Activated B cell treated with CpG ODN at 0.5 μM for 24 hours (primary cell): ENCODE measurements around the gene MRPL36. TPM values are rescaled to one million over a fixed set of nuclear protein-coding genes. Genes with fewer than 3 reads are reported as not detected.

Source experiments
- ATAC-seq: fragments of 200-7000 bp; cut with Tn5 transposase; one replicate; pipeline ENCODE4 v1.10.0; 2021; ENCODE audit warnings: low read depth, mild to moderate bottlenecking, moderate library complexity
- CTCF ChIA-PET: fragments of 350-600 bp; sonication (Branson Sonifier 250); formaldehyde crosslinking; loops from one replicate; lab custom pipeline; 2021; ENCODE audit warnings: antibody characterized with exemption; lab: Charles Lee
- POLR2A ChIA-PET: fragments of 350-600 bp; sonication (Branson Sonifier 250); formaldehyde crosslinking; loops from one replicate; lab custom pipeline; 2021; ENCODE audit warnings: antibody characterized with exemption; lab: Charles Lee
- DNase-seq: peaks from one replicate; pipeline ENCODE4 v3.0.0; 2022
- H3K27ac Mint-ChIP-seq: one replicate; pipeline ENCODE4 v1.8.0; 2020; ENCODE audit warnings: mixed read lengths
- H3K27me3 Mint-ChIP-seq: one replicate; pipeline ENCODE4 v1.8.0; 2021; ENCODE audit warnings: mixed read lengths
- H3K36me3 Mint-ChIP-seq: one replicate; pipeline ENCODE4 v1.8.0; 2021; ENCODE audit warnings: low read depth, mixed read lengths
- H3K4me1 Mint-ChIP-seq: one replicate; pipeline ENCODE4 v1.8.0; 2021; ENCODE audit warnings: mixed read lengths
- H3K4me3 Mint-ChIP-seq: one replicate; pipeline ENCODE4 v1.8.0; 2020; ENCODE audit warnings: mild to moderate bottlenecking, mixed read lengths
- H3K9me3 Mint-ChIP-seq: one replicate; pipeline ENCODE4 v1.8.0; 2020; ENCODE audit warnings: mixed read lengths
- CTCF ChIP-seq: fragments of 200-600 bp; IDR thresholded peaks from one replicate; pipeline ENCODE4 v1.8.0; 2022; ENCODE audit warnings: antibody characterized with exemption, mild to moderate bottlenecking
- intact Hi-C: fragments of 100-400 bp; cut with micrococcal nuclease; formaldehyde crosslinking; loops from one replicate; pipeline ENCODE4 v1.15.1; 2024
- total RNA-seq: library from RNA; stranded (reverse); gene quantifications from 2 replicates; pipeline ENCODE4 v1.2.3, GENCODE V29; 2022

The MRPL36 gene
- total RNA-seq, 1 donor from 2014 or later, result 28.7 TPM

DNA sequence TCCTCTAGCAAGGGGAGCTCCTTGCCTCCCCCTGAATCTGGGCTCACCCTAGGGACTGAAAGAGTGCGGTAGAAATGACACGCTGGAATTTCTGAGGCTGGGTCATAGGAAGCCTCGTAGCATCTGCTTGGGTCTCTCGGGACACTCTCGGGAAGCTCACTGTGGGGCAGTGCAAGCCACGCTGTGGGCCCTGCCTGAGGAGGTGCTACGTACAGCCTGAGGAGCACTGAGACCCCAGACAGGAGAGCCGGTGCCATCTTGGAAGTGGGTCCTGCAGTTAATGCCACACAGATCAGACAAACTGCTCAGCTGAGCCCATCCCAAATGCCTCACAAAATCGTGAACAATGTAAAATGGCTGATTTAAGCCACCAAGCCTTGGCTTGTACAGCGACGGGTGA lies 1.8 kb downstream of the MRPL36 start:
- POLR2A ChIA-PET, result no interaction called here
- H3K27ac Mint-ChIP-seq, result no peak overlapping the region
- no peaks in the 10 kb centered on the region for H3K27me3 Mint-ChIP-seq
- peaks cover 40% of the 10 kb centered on the region for H3K36me3 Mint-ChIP-seq
- CTCF ChIA-PET, result no interaction called here
- no peaks in the 10 kb centered on the region for H3K9me3 Mint-ChIP-seq
- no peak overlapping the region for H3K4me3 Mint-ChIP-seq
- H3K4me1 Mint-ChIP-seq, result peaks cover 51% of the 10 kb centered on the region
- TF ChIP-seq CTCF, result no peak
- ATAC-seq (no peak), DNase-seq (no peak)
- intact Hi-C loops, result loop anchor here (5.0 kb wide), 1 partner anchor 146 kb away; no protein-coding TSS in a partner anchor

- no peak overlapping the region for H3K4me3 Mint-ChIP-seq
- CTCF ChIA-PET, result no interaction called here
- H3K36me3 Mint-ChIP-seq, result peaks cover 38% of the 10 kb centered on the region
- no peak for TF ChIP-seq CTCF
- no peak for DNase-seq
- no peaks in the 10 kb centered on the region for H3K9me3 Mint-ChIP-seq
- H3K4me1 Mint-ChIP-seq, result peaks cover 51% of the 10 kb centered on the region
- POLR2A ChIA-PET, result no interaction called here
- H3K27ac Mint-ChIP-seq, result no peak overlapping the region
- H3K27me3 Mint-ChIP-seq, result no peaks in the 10 kb centered on the region
- ATAC-seq, result no peak
- intact Hi-C loops, result loop anchor here (5.0 kb wide), 1 partner anchor 145 kb away; no protein-coding TSS in a partner anchor
Measured at GRCh38 chr5:1797103-1797800, 2.4 kb downstream of the MRPL36 start.

DNA sequence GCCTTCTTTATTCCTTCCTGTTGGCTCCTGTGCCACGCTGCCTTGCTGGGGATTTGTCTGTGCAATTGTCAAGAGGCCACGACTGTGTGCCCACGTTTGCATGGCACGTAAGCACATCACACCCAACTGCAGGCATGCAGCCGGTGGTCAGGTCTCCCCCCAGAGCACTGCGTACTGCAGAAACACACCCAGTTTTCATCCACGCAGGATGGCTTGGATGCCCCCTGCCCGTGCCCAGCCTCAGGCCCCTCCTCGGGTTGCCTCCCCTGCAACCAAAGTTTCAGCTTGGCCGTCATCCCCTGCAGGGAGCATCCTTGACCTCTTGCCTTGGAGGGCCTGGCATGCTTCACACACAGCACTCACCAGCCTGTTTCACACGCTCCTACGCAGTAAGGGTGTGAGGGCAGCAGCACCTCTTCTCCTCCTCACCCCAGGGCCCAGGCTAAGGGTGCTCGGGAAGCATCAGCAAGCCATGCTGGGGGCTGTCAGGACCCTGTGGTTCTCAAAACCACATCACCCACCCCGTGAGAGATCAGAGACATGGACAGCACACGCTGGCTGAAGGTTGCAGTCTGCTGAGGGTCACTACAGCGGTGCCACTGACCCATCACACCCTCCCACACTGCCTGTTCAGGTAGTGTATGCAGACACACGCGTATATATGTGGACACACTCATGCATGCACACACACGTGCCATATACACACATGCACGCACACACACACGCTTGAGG lies 3.1 kb downstream of the MRPL36 start:
- no peak overlapping the region for H3K4me3 Mint-ChIP-seq
- H3K27me3 Mint-ChIP-seq, result no peaks in the 10 kb centered on the region
- ChIA-PET POLR2A (no interaction called here), CTCF (no interaction called here)
- H3K27ac Mint-ChIP-seq, result no peak overlapping the region
- H3K36me3 Mint-ChIP-seq, result peaks cover 37% of the 10 kb centered on the region
- no peak for TF ChIP-seq CTCF
- H3K4me1 Mint-ChIP-seq, result peaks cover 50% of the 10 kb centered on the region
- H3K9me3 Mint-ChIP-seq, result no peaks in the 10 kb centered on the region
- no peak for ATAC-seq
- no peak for DNase-seq
- intact Hi-C loops, result loop anchor here (5.0 kb wide), 1 partner anchor 144 kb away; no protein-coding TSS in a partner anchor

- ATAC-seq (no peak), DNase-seq (no peak)
- H3K36me3 Mint-ChIP-seq, result peaks cover 36% of the 10 kb centered on the region
- intact Hi-C loops, result loop anchor here (5.0 kb wide), 1 partner anchor 144 kb away; no protein-coding TSS in a partner anchor
- POLR2A ChIA-PET, result no interaction called here
- H3K4me1 Mint-ChIP-seq, result peaks cover 50% of the 10 kb centered on the region
- H3K27ac Mint-ChIP-seq, result no peak overlapping the region
- H3K4me3 Mint-ChIP-seq, result no peak overlapping the region
- TF ChIP-seq CTCF, result no peak
- H3K27me3 Mint-ChIP-seq, result no peaks in the 10 kb centered on the region
- CTCF ChIA-PET, result no interaction called here
- no peaks in the 10 kb centered on the region for H3K9me3 Mint-ChIP-seq
Measured at GRCh38 chr5:1795931-1796330, 3.7 kb downstream of the MRPL36 start.

DNA sequence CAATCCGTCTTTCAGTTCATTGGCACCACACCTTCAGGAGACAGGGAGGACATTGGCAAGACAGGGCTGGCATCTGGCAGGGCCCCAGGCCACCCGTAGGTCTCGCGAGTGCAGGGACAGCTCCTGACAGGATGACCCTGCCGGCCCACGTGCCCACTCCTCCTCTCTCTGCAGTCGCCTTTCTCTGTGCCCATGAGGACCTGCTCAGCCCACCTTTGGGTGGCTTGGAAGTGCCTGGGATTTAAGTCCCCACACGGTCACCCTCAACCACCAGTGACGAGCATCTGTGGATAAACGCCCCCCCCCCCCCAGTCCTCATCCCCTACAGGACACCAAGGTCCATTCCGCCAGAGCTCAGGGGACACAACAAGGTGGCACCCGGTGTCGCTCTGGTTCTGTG lies 4.1 kb downstream of the MRPL36 start:
- H3K27ac Mint-ChIP-seq, result no peak overlapping the region
- ATAC-seq (no peak), DNase-seq (no peak)
- TF ChIP-seq CTCF, result no peak
- CTCF ChIA-PET, result no interaction called here
- intact Hi-C loops, result loop anchor here (5.0 kb wide), 1 partner anchor 143 kb away; no protein-coding TSS in a partner anchor
- POLR2A ChIA-PET, result no interaction called here
- H3K27me3 Mint-ChIP-seq, result no peaks in the 10 kb centered on the region
- H3K4me3 Mint-ChIP-seq, result no peak overlapping the region
- H3K36me3 Mint-ChIP-seq, result peaks cover 31% of the 10 kb centered on the region
- no peaks in the 10 kb centered on the region for H3K9me3 Mint-ChIP-seq
- H3K4me1 Mint-ChIP-seq, result peaks cover 46% of the 10 kb centered on the region
